Adipocyte (in vitro differentiated cells): ENCODE data around the gene GPR78.
"Not testable (repeated sequence)": the region's sequence is repeated elsewhere in the genome, so short reads cannot be mapped to it uniquely, and the experiment has no call there.

ENCODE experiments used
- DNase-seq: peaks from one replicate; pipeline ENCODE4 v3.0.0-alpha.2; 2015; ENCODE audit warnings: low read depth
- H3K27me3 ChIP-seq: replicated peaks from 2 replicates; pipeline ENCODE4 v1.7.0; 2013; ENCODE audit warnings: mild to moderate bottlenecking, low read length, moderate library complexity; ENCODE audit not compliant: control insufficient read depth, insufficient read depth
- H3K36me3 ChIP-seq: 2 replicates; pipeline ENCODE4 v1.7.0; 2013; ENCODE audit warnings: low read length, mild to moderate bottlenecking, moderate library complexity; ENCODE audit not compliant: control insufficient read depth, insufficient read depth, severe bottlenecking
- H3K4me1 ChIP-seq: 2 replicates; pipeline ENCODE4 v1.7.0; 2013; ENCODE audit warnings: mild to moderate bottlenecking, low read length, moderate library complexity; ENCODE audit not compliant: control insufficient read depth, insufficient read depth
- H3K4me3 ChIP-seq: 2 replicates; pipeline ENCODE4 v1.7.0; 2013; ENCODE audit warnings: mild to moderate bottlenecking, low read length, moderate library complexity
- H3K9ac ChIP-seq: 2 replicates; pipeline ENCODE4 v1.7.0; 2013; ENCODE audit warnings: mild to moderate bottlenecking, low read length, moderate library complexity
- H3K9me3 ChIP-seq: 2 replicates; pipeline ENCODE4 v1.7.0; 2013; ENCODE audit warnings: mild to moderate bottlenecking, low read length, moderate library complexity; ENCODE audit not compliant: control insufficient read depth

Gene GPR78

DNA sequence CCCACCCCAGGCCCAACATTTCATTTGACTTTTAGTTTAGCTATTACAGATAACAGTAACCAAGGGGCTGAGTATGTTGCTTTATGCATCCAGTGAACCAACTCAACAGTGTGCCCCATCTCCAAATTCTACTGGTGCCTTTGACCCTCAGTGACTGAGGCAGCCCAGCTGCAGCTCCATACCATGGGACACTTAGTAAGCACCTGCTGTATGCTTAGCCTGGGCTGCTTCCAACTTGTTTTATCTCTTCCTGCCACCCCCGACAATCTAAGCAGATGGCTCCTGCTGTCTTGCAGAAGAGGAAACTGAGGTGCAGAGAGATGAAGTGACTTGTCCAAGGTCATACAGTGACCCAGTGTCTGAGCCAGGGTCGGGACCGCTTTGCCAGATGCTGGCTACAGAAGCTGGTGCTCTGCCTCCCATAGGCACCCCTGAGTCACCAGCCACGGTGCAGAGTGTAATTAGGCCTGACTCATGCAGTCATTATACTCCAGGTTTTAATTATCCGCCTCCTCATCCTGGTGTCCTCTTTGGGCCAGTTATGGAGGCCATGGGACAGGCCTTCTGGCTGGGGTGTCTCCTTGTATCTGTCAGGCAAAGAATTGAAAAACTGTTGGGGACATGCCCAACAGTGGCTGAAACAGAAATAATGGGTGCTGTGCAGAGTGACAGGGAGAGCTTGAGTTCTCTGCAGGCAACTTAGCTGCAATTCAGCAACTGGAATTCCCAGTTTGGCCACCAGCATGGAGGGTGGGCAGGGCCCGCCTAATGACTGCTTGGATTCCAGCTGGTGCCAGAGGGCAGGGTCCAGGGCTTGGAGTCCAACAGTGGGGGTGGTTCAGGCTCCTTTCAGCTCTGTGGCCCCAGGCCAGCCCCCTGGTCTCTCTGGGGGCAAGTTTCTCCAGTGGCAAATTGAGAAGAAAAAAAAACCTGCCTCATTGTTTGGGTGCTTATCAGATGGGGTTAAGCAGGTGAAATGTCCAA, 8.2 kb upstream of the GPR78 start:
- DNase-seq: no peak
- Histone ChIP-seq H3K9ac (no peak overlapping the region), H3K4me3 (no peak overlapping the region)

DNA sequence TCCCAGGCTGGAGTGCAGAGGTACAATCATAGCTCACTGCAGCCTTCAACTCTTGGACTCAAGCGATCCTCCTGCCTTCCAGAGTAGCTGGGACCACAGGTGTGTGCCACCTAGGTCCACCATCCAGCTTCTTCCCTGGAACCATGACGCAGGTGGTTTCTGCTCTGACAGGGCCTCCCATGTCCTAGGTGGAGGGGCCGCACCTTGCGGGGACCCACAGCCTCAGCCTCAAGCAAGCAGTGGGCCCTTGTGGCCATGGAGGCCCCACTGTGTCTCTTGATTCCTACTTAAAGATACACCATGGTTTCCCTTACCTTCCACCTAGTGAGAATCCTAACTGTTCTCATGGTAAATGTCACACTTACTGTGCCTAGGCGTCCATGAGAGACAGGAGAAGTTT, 6.9 kb upstream of the GPR78 start:
- no peak for DNase-seq
- Histone ChIP-seq H3K36me3 (no peaks in the 10 kb centered on the region), H3K9ac (no peak overlapping the region)

More for the DNA sequence above, 8.2 kb upstream of the GPR78 start:
- Histone ChIP-seq H3K4me1 (no peaks in the 10 kb centered on the region), H3K9me3 (no peaks in the 10 kb centered on the region), H3K36me3 (no peaks in the 10 kb centered on the region), H3K27me3 (peaks cover 27% of the 10 kb centered on the region)

DNA sequence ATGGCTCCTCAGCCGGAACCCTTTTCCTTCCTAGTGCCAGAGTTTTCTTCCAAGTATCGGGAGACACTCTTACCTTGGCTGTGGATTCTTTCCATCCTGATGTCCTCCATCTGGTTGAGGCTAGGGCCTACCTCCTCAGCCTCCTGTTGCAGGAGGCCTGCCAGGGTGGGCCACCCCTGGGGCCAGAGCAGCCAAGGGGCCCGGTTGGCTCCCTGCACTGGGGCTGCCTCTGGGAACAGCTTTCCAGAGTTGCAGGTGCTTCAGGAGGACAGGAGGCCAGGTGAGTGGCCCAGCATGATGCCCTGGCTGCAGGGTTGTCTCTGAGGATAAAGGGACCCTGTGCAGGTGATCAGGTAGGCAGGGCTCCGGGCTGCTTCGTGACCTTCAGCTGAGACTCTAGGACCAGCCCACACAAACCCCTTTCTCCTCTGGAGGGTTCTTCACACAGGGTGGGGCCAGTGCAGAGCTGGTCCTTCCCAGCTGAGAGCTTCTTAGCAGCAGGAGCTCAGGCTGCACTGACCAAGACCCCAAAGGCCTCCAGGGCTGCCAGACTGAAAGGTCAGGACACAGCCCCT, 5.3 kb upstream of the GPR78 start:
- H3K36me3 ChIP-seq: no peaks in the 10 kb centered on the region
- no peak overlapping the region for H3K9ac ChIP-seq
- no peaks in the 10 kb centered on the region for H3K4me1 ChIP-seq
- peaks cover 48% of the 10 kb centered on the region for H3K27me3 ChIP-seq
- no peak overlapping the region for H3K4me3 ChIP-seq
- DNase-seq: no peak
- no peaks in the 10 kb centered on the region for H3K9me3 ChIP-seq

More for the DNA sequence above, 6.9 kb upstream of the GPR78 start:
- Histone ChIP-seq H3K9me3 (no peaks in the 10 kb centered on the region), H3K27me3 (peaks cover 32% of the 10 kb centered on the region), H3K4me3 (no peak overlapping the region), H3K4me1 (no peaks in the 10 kb centered on the region)

DNA sequence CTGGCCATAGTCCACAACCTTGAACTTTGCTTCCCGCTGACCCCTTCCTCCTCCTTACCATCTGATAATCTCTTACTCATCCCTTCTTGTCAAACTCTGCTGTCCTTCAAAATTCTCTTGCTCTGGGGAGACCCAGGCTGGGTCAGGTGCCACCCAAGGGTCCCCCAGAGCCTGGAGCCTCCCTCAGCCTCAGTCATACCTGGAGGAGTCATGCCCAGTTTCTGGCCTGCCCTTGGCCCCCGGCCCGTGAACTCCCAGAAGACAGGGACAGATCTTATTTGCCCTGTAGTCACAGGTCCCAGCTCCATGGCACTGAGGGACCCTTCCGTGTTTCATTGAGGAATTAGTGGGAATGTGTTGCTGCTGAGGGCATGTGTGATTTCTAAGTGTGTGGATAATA, 4.7 kb upstream of the GPR78 start:
- Histone ChIP-seq H3K9ac (no peak overlapping the region), H3K4me1 (no peaks in the 10 kb centered on the region), H3K36me3 (no peaks in the 10 kb centered on the region), H3K9me3 (no peaks in the 10 kb centered on the region), H3K4me3 (no peak overlapping the region), H3K27me3 (peaks cover 48% of the 10 kb centered on the region)
- DNase-seq: no peak

DNA sequence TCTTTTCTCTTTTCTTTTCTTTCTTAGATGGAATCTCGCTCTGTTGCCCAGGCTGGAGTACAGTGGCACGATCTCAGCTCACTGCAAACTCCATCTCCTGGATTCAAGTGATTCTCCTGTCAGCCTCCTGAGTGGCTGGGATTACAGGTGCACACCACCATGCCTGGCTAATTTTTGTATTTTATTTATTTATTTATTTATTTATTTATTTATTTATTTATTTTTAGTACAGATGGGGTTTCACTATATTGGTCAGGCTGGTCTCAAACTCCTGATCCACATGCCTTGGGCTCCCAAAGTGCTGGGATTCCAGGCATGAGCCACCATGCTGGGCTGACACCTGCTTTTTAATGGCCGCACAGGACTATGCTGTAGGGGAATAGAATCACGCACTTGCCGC, 3.6 kb upstream of the GPR78 start:
- not testable (repeated sequence) for H3K9me3 ChIP-seq, H3K4me1 ChIP-seq, DNase-seq, H3K4me3 ChIP-seq, H3K9ac ChIP-seq, H3K36me3 ChIP-seq
- H3K27me3 ChIP-seq: peaks cover 59% of the 10 kb centered on the region

DNA sequence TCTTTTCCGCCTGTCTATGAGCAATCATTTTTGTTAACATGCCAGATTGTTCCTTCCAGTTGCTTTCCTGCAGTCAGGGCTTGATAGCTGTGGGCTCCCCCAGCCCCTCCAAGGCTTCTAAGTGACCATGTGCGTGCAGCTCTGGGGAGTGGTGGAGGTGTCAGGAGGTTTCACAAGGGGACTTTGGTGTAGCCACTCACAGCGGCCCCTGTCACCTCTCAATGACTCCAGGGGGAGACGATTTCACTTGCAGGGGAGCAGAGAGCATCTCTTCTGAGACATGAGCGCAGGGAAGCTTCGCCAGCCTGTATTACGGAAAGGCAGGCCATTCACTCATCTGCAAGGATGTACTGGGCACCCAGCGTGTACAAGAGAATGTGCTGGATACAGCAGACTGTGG, 3.1 kb upstream of the GPR78 start:
- Histone ChIP-seq H3K9ac (no peak overlapping the region), H3K36me3 (no peaks in the 10 kb centered on the region), H3K4me3 (no peak overlapping the region), H3K4me1 (no peaks in the 10 kb centered on the region), H3K9me3 (peaks cover 5% of the 10 kb centered on the region), H3K27me3 (peaks cover 64% of the 10 kb centered on the region)
- no peak for DNase-seq

DNA sequence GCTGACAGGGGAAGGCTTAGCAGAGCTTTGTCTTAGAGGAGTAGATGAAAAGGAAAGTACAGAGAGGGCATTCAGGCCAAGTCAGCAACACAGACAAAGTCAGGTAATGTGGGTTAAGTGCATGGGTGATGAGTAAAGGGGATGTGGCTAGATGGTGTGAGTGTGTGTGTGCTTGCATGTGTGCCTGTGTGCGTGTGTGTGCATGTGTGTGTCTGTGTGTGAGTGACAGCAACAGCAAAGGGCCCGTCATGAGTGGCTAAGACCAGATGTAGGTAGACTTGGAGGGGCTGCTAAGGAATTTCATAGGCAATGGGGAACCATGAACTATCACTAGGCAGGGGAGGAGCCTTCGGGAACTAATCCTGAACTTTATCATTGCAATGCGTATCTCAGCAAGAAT, 2.2 kb upstream of the GPR78 start:
- DNase-seq: no peak
- H3K9ac ChIP-seq: no peak overlapping the region
- peaks cover 70% of the 10 kb centered on the region for H3K27me3 ChIP-seq
- H3K4me3 ChIP-seq: no peak overlapping the region
- no peaks in the 10 kb centered on the region for H3K4me1 ChIP-seq
- H3K36me3 ChIP-seq: no peaks in the 10 kb centered on the region
- peaks cover 5% of the 10 kb centered on the region for H3K9me3 ChIP-seq

DNA sequence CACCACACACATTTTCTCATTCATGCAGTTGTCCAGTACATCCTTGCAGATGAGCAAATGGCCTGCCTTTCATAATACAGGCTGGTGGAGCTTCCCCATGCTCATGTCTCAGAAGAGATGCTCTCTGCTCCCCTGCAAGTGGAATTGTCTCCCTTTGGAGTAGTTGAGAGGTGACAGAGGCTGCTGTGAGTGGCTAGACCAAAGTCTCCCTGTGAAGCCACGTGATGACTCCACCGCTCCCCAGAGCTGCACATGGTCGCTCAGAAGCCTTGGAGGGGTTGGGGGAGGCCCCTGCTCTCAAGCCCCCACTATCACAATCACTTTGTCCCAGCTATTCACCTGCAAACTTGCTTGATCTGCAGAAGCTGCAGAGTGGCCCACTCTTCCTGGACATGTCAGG, 1.5 kb upstream of the GPR78 start:
- no peak overlapping the region for H3K4me3 ChIP-seq
- no peak overlapping the region for H3K9ac ChIP-seq
- H3K4me1 ChIP-seq: no peaks in the 10 kb centered on the region
- peaks cover 70% of the 10 kb centered on the region for H3K27me3 ChIP-seq
- no peaks in the 10 kb centered on the region for H3K36me3 ChIP-seq
- H3K9me3 ChIP-seq: peaks cover 5% of the 10 kb centered on the region
- DNase-seq: no peak

DNA sequence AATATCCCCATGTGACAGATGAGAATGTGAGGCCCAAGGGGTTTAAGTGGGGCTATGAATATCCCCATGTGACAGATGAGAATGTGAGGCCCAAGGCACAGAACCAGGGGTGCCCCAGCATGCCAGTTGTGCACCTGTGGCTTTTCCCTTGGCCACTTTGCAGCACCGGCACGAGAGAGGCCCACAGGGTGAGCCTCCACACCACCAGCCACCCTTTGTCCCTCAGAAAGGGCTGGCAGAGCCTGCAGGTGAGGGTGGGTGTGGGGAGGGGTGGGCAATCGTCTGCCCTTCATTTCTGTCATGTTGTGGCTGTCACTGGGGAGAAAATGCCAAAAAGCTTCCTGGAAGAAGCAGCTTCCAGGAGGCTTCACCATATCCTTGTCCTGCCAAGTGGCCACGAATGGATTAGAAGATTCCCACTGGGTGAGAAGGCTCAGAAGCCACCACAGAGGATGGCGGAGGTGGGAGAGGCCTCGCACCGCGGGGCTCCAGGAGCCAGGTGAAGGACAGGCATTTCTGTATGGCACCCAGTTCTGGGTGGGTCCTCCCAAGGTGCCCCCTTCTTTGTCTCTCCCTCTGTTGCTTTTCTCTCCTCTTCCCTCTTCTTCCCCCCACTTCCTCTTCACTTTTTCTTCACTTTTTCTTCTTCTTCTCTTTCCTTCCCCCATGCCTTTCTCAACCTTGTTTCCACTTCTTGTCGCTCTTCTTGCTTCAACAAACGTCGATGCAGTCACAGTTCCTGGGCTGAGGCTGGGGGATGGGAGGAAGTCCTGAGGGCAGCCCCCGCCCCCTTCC, 469 bp upstream of the GPR78 start:
- no peaks in the 10 kb centered on the region for H3K36me3 ChIP-seq
- DNase-seq: no peak
- H3K9me3 ChIP-seq: peaks cover 5% of the 10 kb centered on the region
- peaks cover 77% of the 10 kb centered on the region for H3K27me3 ChIP-seq
- H3K4me1 ChIP-seq: no peaks in the 10 kb centered on the region
- H3K4me3 ChIP-seq: no peak overlapping the region
- no peak overlapping the region for H3K9ac ChIP-seq

DNA sequence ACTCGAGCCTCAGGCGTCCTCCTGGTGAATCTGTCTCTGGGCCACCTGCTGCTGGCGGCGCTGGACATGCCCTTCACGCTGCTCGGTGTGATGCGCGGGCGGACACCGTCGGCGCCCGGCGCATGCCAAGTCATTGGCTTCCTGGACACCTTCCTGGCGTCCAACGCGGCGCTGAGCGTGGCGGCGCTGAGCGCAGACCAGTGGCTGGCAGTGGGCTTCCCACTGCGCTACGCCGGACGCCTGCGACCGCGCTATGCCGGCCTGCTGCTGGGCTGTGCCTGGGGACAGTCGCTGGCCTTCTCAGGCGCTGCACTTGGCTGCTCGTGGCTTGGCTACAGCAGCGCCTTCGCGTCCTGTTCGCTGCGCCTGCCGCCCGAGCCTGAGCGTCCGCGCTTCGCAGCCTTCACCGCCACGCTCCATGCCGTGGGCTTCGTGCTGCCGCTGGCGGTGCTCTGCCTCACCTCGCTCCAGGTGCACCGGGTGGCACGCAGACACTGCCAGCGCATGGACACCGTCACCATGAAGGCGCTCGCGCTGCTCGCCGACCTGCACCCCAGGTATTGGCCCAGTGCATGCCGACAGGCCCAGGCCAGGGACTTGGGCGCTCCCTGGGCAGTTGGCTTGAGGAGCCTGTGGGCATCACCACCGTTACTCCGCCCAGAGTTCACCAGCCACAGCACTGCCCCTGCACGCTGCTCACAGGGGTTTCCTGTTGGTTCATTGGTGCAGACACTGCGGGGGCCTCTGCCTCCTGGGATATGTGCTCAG, 1.1 kb downstream of the GPR78 start:
- H3K9me3 ChIP-seq: peaks cover 5% of the 10 kb centered on the region
- no peak for DNase-seq
- H3K36me3 ChIP-seq: no peaks in the 10 kb centered on the region
- H3K4me1 ChIP-seq: no peaks in the 10 kb centered on the region
- peaks cover 83% of the 10 kb centered on the region for H3K27me3 ChIP-seq
- no peak overlapping the region for H3K4me3 ChIP-seq
- H3K9ac ChIP-seq: no peak overlapping the region
